PC-3 (cell line): Measurements from ENCODE around the gene ADSS1.

Source experiments
- CTCF ChIP-seq: fragments of 300-600 bp; sonication (generic); conservative IDR thresholded peaks from 2 replicates; pipeline ENCODE4 v1.5.1; 2017; ENCODE audit warnings: antibody characterized with exemption, low read depth, mild to moderate bottlenecking, low read length
- EZH2 ChIP-seq: fragments of 300-600 bp; sonication (generic); IDR thresholded peaks from one replicate; pipeline ENCODE4 v1.6.1; 2017; ENCODE audit warnings: antibody characterized with exemption, mild to moderate bottlenecking, low read length; ENCODE audit not compliant: unreplicated experiment
- EZH2phosphoT487 ChIP-seq: fragments of 300-600 bp; sonication (generic); IDR thresholded peaks from 2 replicates; pipeline ENCODE4 v1.6.1; 2018; ENCODE audit warnings: mild to moderate bottlenecking, antibody characterized with exemption, low read length, borderline replicate concordance

DNA sequence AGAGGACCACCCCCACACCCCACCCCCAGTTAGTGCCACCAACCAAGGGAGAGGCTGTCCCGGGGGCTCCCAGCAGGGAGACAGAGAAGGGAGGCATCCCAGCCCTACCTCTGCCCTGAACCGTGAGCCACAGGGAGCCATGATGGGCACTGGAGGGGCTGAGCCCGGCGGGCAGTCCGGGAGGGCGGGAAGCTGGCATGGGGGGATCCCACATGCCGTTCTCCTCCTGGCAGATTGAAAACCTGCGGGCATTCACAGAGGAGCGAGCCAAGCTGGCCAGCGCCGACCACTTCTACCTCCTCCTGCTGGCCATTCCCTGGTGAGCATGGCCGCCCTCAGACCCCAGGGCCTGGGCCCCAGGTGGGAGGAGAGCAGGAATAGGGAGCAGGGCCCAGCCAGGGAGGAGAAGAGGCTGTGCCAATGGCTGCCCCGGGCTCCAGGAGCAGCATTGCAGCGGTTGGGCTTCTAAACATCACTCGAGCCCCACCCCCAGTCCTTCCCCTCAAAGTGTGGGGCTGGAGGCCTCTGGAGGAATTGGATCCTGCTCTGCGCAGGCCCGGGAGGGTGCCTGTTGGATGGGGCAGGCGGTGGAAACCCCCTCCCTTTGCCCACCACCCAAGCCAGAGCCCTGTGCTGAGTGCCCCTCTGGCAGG lies 14.5 kb upstream of the ADSS1 start:
- TF ChIP-seq CTCF = no peak
- no peak for TF ChIP-seq EZH2phosphoT487
- TF ChIP-seq EZH2 = no peak
